Testis (tissue), 2 donors: ENCODE measurements around the gene RENBP.

Experiments used
- CTCF ChIP-seq, 3 experiments: fragments of 450-650 bp in 2 of 3; fragments of 200-600 bp in 1 of 3; sonication (generic) in 1 of 3; IDR thresholded peaks; one replicate each; pipeline ENCODE4 v1.5.1; 2016 to 2019; ENCODE audit warnings: antibody characterized with exemption in 3 of 3, mild to moderate bottlenecking in 2 of 3, moderate library complexity in 1 of 3
- POLR2A ChIP-seq: fragments of 450-650 bp; IDR thresholded peaks from one replicate; pipeline ENCODE4 v1.6.1; 2017; ENCODE audit warnings: antibody characterized with exemption, mild to moderate bottlenecking, moderate library complexity

DNA sequence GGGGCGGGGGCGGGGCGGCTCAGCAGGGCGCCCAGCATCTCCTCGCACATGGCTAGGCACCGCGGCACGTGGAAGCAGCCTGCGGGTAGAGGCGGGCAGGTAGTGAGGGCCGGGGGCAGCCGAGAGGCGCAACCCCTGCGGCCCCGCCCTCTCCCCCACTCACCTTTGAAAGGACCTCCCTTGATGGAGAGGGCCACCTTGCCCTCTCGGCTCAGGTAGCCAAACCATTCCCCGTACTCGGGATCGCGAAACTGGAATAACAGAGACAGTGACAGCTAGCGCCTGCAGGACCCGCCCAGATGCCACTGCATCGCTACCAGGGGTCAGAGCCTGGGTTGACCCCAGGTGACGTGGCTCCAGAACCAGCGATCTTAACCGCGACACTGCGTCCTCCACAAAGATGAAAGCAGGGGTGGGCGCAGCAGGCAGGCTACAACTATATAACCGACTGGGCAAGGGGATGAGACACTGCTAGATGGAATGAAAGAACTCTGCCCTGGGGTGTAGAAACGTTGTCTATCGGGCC lies 9.1 kb downstream of the RENBP start:
- TF ChIP-seq CTCF (IDR thresholded peaks at IDR 0.05) (no peak), POLR2A (no peak)
